Neural progenitor cell (in vitro differentiated cells): Measurements from ENCODE around the gene COX20. TPM values are rescaled to one million over a fixed set of nuclear protein-coding genes. Genes with fewer than 3 reads are reported as not detected.

Experiments
- DNase-seq: peaks from one replicate; pipeline ENCODE4 v3.0.0-alpha.2; 2016; ENCODE audit warnings: low spot score
- H2AFZ ChIP-seq: fragments of 200-600 bp; sonication (generic); replicated peaks from 2 replicates; pipeline ENCODE4 v1.6.1; 2016; ENCODE audit warnings: antibody characterized with exemption
- H3F3A ChIP-seq: fragments of 200-600 bp; sonication (generic); 2 replicates; pipeline ENCODE4 v1.6.1; 2016; ENCODE audit warnings: antibody characterized with exemption, low read depth
- H3K27ac ChIP-seq: fragments of 200-600 bp; sonication (generic); 2 replicates; pipeline ENCODE4 v1.5.1; 2016; ENCODE audit warnings: mild to moderate bottlenecking
- H3K27me3 ChIP-seq: fragments of 200-600 bp; sonication (generic); 2 replicates; pipeline ENCODE4 v1.6.1; 2016; ENCODE audit warnings: mild to moderate bottlenecking, moderate library complexity
- H3K36me3 ChIP-seq: fragments of 200-600 bp; sonication (generic); 2 replicates; pipeline ENCODE4 v1.5.1; 2016
- H3K4me1 ChIP-seq: fragments of 200-600 bp; sonication (generic); 2 replicates; pipeline ENCODE4 v1.6.1; 2016; ENCODE audit warnings: mixed run types
- H3K4me2 ChIP-seq: fragments of 200-600 bp; sonication (generic); 2 replicates; pipeline ENCODE4 v1.6.1; 2016
- H3K4me3 ChIP-seq: fragments of 200-600 bp; sonication (generic); 2 replicates; pipeline ENCODE4 v1.5.1; 2016
- H3K79me2 ChIP-seq: fragments of 200-600 bp; sonication (generic); 2 replicates; pipeline ENCODE4 v1.6.1; 2016; ENCODE audit warnings: low read depth
- H3K9ac ChIP-seq: fragments of 200-600 bp; sonication (generic); 2 replicates; pipeline ENCODE4 v1.6.1; 2016
- H3K9me3 ChIP-seq: fragments of 200-600 bp; sonication (generic); 2 replicates; pipeline ENCODE4 v1.5.1; 2016; ENCODE audit warnings: low read depth
- H4K20me1 ChIP-seq: fragments of 200-600 bp; sonication (generic); 2 replicates; pipeline ENCODE4 v1.6.1; 2016; ENCODE audit warnings: low read depth
- H3K27ac Mint-ChIP-seq: 3 replicates; pipeline ENCODE4 v1.8.0; 2021; ENCODE audit warnings: mixed read lengths
- H3K27me3 Mint-ChIP-seq: 2 replicates; pipeline ENCODE4 v1.8.0; 2022; ENCODE audit warnings: low read depth, mild to moderate bottlenecking, inconsistent platforms, moderate library complexity, mixed read lengths; ENCODE audit not compliant: insufficient read depth
- H3K36me3 Mint-ChIP-seq: 3 replicates; pipeline ENCODE4 v1.8.0; 2021; ENCODE audit warnings: mixed read lengths
- H3K4me1 Mint-ChIP-seq: 3 replicates; pipeline ENCODE4 v1.8.0; 2021; ENCODE audit warnings: mixed read lengths
- H3K4me3 Mint-ChIP-seq: 3 replicates; pipeline ENCODE4 v1.8.0; 2021; ENCODE audit warnings: mild to moderate bottlenecking, moderate library complexity, mixed read lengths
- H3K9me3 Mint-ChIP-seq: 3 replicates; pipeline ENCODE4 v1.8.0; 2020; ENCODE audit warnings: mixed read lengths
- EZH2 ChIP-seq: fragments of 200-600 bp; sonication (generic); IDR thresholded peaks from 2 replicates; pipeline ENCODE4 v1.6.1; 2017; ENCODE audit warnings: antibody characterized with exemption, mild to moderate bottlenecking, moderate library complexity
- EZH2phosphoT487 ChIP-seq: fragments of 200-600 bp; sonication (generic); IDR thresholded peaks from 2 replicates; pipeline ENCODE4 v1.6.1; 2017; ENCODE audit warnings: antibody characterized with exemption
- total RNA-seq: library from RNA; depleted of rRNA; stranded (reverse); fragments of >200 nt; gene quantifications from 2 replicates; pipeline ENCODE4 v1.2.3, GENCODE V29; 2015; ENCODE audit warnings: low replicate concordance
- TF ChIP-seq, protein P1 (sequence below): fragments of 200-600 bp; sonication (generic); IDR thresholded peaks from 2 replicates; pipeline ENCODE4 v1.5.1; 2017; ENCODE audit warnings: antibody characterized with exemption, mild to moderate bottlenecking

Gene COX20
- total RNA-seq, 1 donor from 2014 or later: 81.6 TPM

DNA sequence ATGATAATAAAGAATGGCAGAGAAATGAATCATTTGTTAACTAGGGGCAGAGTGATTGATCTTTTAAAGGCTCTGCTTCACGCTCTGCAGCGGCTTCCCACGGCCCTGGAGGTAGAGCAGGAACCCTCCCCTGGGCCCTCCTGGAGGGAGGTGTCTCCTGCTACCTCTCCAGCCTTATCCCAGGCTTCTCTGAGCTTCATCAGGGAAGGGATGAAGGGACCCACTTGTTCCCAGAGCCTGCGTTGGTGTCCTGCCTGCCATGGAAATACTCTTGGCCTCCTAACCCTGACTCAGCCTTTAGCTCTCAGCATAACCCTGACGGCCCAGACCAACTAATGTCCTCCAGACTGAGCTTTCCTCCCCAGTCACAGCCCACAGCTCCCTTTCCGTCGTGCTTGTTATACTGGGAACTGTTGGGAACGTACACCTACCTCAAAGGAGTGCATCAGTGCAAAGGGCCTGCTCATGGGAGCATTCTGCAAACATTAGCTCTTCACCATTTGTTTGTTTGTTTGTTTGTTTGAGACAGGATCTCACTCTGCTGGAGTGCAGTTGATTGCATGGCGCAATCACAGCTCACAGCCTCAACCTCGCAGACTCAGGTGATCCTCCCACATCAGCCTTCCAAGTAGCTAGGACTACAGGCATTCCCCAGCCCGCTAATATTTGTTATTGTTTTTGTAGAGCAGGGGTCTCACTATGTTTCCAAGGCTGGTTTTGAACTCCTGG is 46.3 kb downstream of the COX20 start:
- no peaks in the 10 kb centered on the region for H3K36me3 Mint-ChIP-seq
- H3K27ac ChIP-seq: no peak overlapping the region
- no peak overlapping the region for H3K4me3 ChIP-seq
- H3K27me3 ChIP-seq: no peaks in the 10 kb centered on the region
- H3K4me1 ChIP-seq: peaks cover 9% of the 10 kb centered on the region
- no peaks in the 10 kb centered on the region for H3K9me3 ChIP-seq
- no peaks in the 10 kb centered on the region for H4K20me1 ChIP-seq
- no peaks in the 10 kb centered on the region for H3K79me2 ChIP-seq
- DNase-seq: peak; percentile 13
- H3K27me3 Mint-ChIP-seq: peaks cover 2% of the 10 kb centered on the region
- H3K27ac Mint-ChIP-seq: no peak overlapping the region
- H3K9ac ChIP-seq: no peak overlapping the region
- H3K36me3 ChIP-seq: no peaks in the 10 kb centered on the region
- H2AFZ ChIP-seq: peak overlapping the region; percentile 93
- no peak for TF ChIP-seq EZH2phosphoT487
- TF ChIP-seq, protein P1, sequence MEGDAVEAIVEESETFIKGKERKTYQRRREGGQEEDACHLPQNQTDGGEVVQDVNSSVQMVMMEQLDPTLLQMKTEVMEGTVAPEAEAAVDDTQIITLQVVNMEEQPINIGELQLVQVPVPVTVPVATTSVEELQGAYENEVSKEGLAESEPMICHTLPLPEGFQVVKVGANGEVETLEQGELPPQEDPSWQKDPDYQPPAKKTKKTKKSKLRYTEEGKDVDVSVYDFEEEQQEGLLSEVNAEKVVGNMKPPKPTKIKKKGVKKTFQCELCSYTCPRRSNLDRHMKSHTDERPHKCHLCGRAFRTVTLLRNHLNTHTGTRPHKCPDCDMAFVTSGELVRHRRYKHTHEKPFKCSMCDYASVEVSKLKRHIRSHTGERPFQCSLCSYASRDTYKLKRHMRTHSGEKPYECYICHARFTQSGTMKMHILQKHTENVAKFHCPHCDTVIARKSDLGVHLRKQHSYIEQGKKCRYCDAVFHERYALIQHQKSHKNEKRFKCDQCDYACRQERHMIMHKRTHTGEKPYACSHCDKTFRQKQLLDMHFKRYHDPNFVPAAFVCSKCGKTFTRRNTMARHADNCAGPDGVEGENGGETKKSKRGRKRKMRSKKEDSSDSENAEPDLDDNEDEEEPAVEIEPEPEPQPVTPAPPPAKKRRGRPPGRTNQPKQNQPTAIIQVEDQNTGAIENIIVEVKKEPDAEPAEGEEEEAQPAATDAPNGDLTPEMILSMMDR: no peak
- TF ChIP-seq EZH2: no peak
- H3K4me2 ChIP-seq: no peak overlapping the region
- H3K4me3 Mint-ChIP-seq: peak overlapping the region; percentile 46
- H3F3A ChIP-seq: no peaks in the 10 kb centered on the region
- no peaks in the 10 kb centered on the region for H3K9me3 Mint-ChIP-seq
- peaks cover 15% of the 10 kb centered on the region for H3K4me1 Mint-ChIP-seq

DNA sequence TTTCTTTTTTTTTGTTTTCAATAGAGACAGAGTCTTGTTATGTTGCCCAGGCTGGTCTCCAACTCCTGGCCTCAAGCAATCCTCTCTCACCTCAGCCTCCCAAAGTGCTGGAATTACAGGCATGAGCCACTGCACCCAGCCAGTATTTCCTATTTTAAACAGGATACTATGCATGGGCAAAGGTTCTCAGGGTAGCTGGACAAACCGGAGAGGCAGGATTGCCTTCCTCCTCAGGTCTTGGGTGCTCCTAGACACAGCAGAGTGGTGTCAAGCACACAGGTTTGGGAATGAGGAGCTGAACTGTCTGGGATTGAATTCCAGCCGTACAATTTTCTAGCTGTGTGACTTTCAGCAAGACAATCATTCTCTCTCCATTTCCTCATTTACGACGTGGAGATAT is 51.8 kb downstream of the COX20 start:
- no peaks in the 10 kb centered on the region for H3K36me3 Mint-ChIP-seq
- DNase-seq: no peak
- no peak overlapping the region for H2AFZ ChIP-seq
- H3K79me2 ChIP-seq: no peaks in the 10 kb centered on the region
- no peaks in the 10 kb centered on the region for H3K4me1 ChIP-seq
- no peak overlapping the region for H3K27ac ChIP-seq
- H3F3A ChIP-seq: no peaks in the 10 kb centered on the region
- TF ChIP-seq EZH2: no peak
- no peak for TF ChIP-seq EZH2phosphoT487
- TF ChIP-seq, protein P1: no peak
- no peak overlapping the region for H3K27ac Mint-ChIP-seq
- no peak overlapping the region for H3K4me2 ChIP-seq
- H3K4me3 ChIP-seq: no peak overlapping the region
- no peaks in the 10 kb centered on the region for H3K9me3 ChIP-seq
- no peaks in the 10 kb centered on the region for H4K20me1 ChIP-seq
- H3K36me3 ChIP-seq: no peaks in the 10 kb centered on the region
- peaks cover 2% of the 10 kb centered on the region for H3K9me3 Mint-ChIP-seq
- no peaks in the 10 kb centered on the region for H3K27me3 ChIP-seq
- peaks cover 3% of the 10 kb centered on the region for H3K27me3 Mint-ChIP-seq
- no peak overlapping the region for H3K4me3 Mint-ChIP-seq
- no peaks in the 10 kb centered on the region for H3K4me1 Mint-ChIP-seq
- H3K9ac ChIP-seq: no peak overlapping the region

DNA sequence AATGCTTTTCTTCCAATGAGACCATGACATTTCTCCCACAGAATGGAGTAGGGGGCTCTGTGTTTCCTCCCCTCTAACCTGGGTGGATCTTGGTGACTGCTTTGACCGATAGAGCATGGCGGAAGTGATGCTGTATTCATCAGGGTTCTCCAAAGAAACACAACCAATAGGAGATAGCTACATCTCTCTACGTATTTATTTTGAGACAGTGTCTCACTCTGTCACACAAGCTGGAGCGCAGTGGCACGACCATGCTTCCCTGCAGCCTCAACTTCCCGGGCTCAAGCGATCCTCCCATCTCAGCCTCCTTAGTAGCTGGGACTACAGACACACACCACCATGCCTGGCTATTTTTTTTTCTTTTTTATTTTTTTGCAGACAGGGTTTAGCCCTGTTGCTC is 58.4 kb downstream of the COX20 start:
- Histone ChIP-seq H4K20me1 (no peaks in the 10 kb centered on the region), H3K79me2 (no peaks in the 10 kb centered on the region), H3K9ac (no peak overlapping the region), H3K4me1 (no peaks in the 10 kb centered on the region), H3K27ac (no peak overlapping the region), H3F3A (no peaks in the 10 kb centered on the region), H3K27me3 (no peaks in the 10 kb centered on the region), H3K4me3 (no peak overlapping the region), H3K4me2 (no peak overlapping the region), H3K9me3 (no peaks in the 10 kb centered on the region), H3K36me3 (no peaks in the 10 kb centered on the region), H2AFZ (no peak overlapping the region)
- Mint-ChIP-seq H3K27me3 (no peaks in the 10 kb centered on the region), H3K27ac (no peak overlapping the region), H3K4me1 (no peaks in the 10 kb centered on the region), H3K4me3 (no peak overlapping the region), H3K9me3 (no peaks in the 10 kb centered on the region), H3K36me3 (no peaks in the 10 kb centered on the region)
- no peak for TF ChIP-seq EZH2phosphoT487
- TF ChIP-seq, protein P1: no peak
- TF ChIP-seq EZH2: no peak
- no peak for DNase-seq

Other genes with a start within 250 kb of the COX20 start
- 79.1 and 110 TPM in 2 replicates for gene DESI2, start 182.5 kb upstream of the COX20 start, total RNA-seq
- gene HNRNPU, start 28.9 kb downstream of the COX20 start, total RNA-seq: 543 and 856 TPM in 2 replicates